OCI-LY1 (cell line): Measurements from ENCODE around the gene GOLGA2.

Source experiments
- EZH2 ChIP-seq: fragments of 200-600 bp; sonication (generic), shearing (Covaris generic); IDR thresholded peaks from 2 replicates; pipeline ENCODE4 v1.8.0; 2017; ENCODE audit warnings: borderline replicate concordance, mixed run types, mild to moderate bottlenecking, antibody characterized with exemption, low read length, moderate library complexity, mixed read lengths
- TF ChIP-seq, protein P1 (sequence below): fragments of 200-600 bp; sonication (generic), shearing (Covaris generic); IDR thresholded peaks from 2 replicates; pipeline ENCODE4 v1.5.1; 2017; ENCODE audit warnings: mild to moderate bottlenecking, antibody characterized with exemption, low read length, moderate library complexity, mixed read lengths

DNA sequence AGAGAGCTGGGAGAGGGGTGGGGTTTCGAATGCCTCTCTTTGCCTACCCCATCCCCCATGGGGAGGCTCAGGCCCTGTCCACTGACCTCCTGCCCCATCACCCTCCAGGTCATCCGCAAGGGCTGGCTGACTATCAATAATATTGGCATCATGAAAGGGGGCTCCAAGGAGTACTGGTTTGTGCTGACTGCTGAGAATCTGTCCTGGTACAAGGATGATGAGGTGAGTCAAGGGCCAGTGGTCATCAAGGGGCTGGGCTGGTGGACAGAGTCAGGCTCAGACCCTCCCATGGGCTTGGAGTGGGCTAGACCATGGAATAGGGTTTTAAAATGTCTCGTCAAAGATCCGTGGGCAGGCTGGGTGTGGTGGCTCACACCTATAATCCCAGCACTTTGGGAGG is 33.7 kb downstream of the GOLGA2 start:
- TF ChIP-seq EZH2: no peak
- TF ChIP-seq, protein P1, sequence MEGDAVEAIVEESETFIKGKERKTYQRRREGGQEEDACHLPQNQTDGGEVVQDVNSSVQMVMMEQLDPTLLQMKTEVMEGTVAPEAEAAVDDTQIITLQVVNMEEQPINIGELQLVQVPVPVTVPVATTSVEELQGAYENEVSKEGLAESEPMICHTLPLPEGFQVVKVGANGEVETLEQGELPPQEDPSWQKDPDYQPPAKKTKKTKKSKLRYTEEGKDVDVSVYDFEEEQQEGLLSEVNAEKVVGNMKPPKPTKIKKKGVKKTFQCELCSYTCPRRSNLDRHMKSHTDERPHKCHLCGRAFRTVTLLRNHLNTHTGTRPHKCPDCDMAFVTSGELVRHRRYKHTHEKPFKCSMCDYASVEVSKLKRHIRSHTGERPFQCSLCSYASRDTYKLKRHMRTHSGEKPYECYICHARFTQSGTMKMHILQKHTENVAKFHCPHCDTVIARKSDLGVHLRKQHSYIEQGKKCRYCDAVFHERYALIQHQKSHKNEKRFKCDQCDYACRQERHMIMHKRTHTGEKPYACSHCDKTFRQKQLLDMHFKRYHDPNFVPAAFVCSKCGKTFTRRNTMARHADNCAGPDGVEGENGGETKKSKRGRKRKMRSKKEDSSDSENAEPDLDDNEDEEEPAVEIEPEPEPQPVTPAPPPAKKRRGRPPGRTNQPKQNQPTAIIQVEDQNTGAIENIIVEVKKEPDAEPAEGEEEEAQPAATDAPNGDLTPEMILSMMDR: no peak
